Calu3 (cell line): Measurements from ENCODE around the gene WWTR1. TPM values are rescaled to one million over a fixed set of nuclear protein-coding genes. Genes with fewer than 3 reads are reported as not detected.

Experiments used
- BruUV-seq: library from RNA; stranded (reverse); fragments of 400-500 nt; replicated peaks from 2 replicates; lab custom pipeline; 2021; lab: Mats Ljungman, UMichigan
- CTCF ChIA-PET: fragments of 300-600 bp; sonication (Branson Sonifier 250); formaldehyde crosslinking; loops from one replicate; lab custom pipeline; 2022; ENCODE audit warnings: antibody characterized with exemption; lab: Charles Lee
- DNase-seq: peaks from one replicate; pipeline ENCODE4 v3.0.0; 2022
- H3K27ac Mint-ChIP-seq: one replicate; pipeline ENCODE4 v1.8.0; 2022; ENCODE audit warnings: mixed read lengths; ENCODE audit not compliant: unreplicated experiment
- H3K27me3 Mint-ChIP-seq: one replicate; pipeline ENCODE4 v1.8.0; 2022; ENCODE audit warnings: mixed read lengths; ENCODE audit not compliant: unreplicated experiment
- H3K36me3 Mint-ChIP-seq: one replicate; pipeline ENCODE4 v1.8.0; 2022; ENCODE audit warnings: mild to moderate bottlenecking, moderate library complexity, mixed read lengths; ENCODE audit not compliant: insufficient read depth, unreplicated experiment
- H3K4me1 Mint-ChIP-seq: one replicate; pipeline ENCODE4 v1.8.0; 2022; ENCODE audit warnings: mild to moderate bottlenecking, low read depth, mixed read lengths; ENCODE audit not compliant: unreplicated experiment
- H3K4me3 Mint-ChIP-seq: one replicate; pipeline ENCODE4 v1.8.0; 2022; ENCODE audit warnings: mild to moderate bottlenecking, low read depth, moderate library complexity, mixed read lengths; ENCODE audit not compliant: unreplicated experiment
- H3K9me3 Mint-ChIP-seq: one replicate; pipeline ENCODE4 v1.8.0; 2022; ENCODE audit warnings: low read depth, mixed read lengths; ENCODE audit not compliant: unreplicated experiment
- CTCF ChIP-seq: fragments of 200-600 bp; IDR thresholded peaks from one replicate; pipeline ENCODE4 v1.8.0; 2022; ENCODE audit warnings: antibody characterized with exemption; ENCODE audit not compliant: unreplicated experiment
- intact Hi-C: fragments of 100-400 bp; cut with micrococcal nuclease; formaldehyde crosslinking; loops from one replicate; pipeline ENCODE4 v1.10.0; 2022; ENCODE audit not compliant: unreplicated experiment
- total RNA-seq: library from RNA; stranded (reverse); gene quantifications from 2 replicates; pipeline ENCODE4 v1.2.3, GENCODE V29; 2022

WWTR1 gene
- total RNA-seq, 1 experiment from 2014 or later = 269 TPM

GRCh38 chr3:149643963-149644362 is 13.9 kb downstream of the WWTR1 start:
- Mint-ChIP-seq H3K4me3 (peak overlapping the region; percentile 38), H3K27ac (peak overlapping the region; percentile 67), H3K36me3 (peaks cover 91% of the 10 kb centered on the region), H3K9me3 (no peaks in the 10 kb centered on the region), H3K4me1 (peaks cover 88% of the 10 kb centered on the region), H3K27me3 (no peaks in the 10 kb centered on the region)
- BruUV-seq = no TSS peak
- TF ChIP-seq CTCF = no peak
- intact Hi-C loops = loop anchor here (5.0 kb wide), 1 partner anchor 102 kb away; no protein-coding TSS in a partner anchor
- CTCF ChIA-PET = interaction anchor here (1.0 kb wide), 1 partner anchor 164 kb away, joined by 3 read pairs; no protein-coding TSS in a partner anchor
- no peak for DNase-seq

GRCh38 chr3:149643482-149643798 is 14.4 kb downstream of the WWTR1 start:
- TF ChIP-seq CTCF = no peak
- Mint-ChIP-seq H3K9me3 (no peaks in the 10 kb centered on the region), H3K27me3 (no peaks in the 10 kb centered on the region), H3K36me3 (peaks cover 91% of the 10 kb centered on the region), H3K27ac (peak overlapping the region; percentile 67), H3K4me3 (peak overlapping the region; percentile 38), H3K4me1 (peaks cover 88% of the 10 kb centered on the region)
- DNase-seq = no peak
- no TSS peak for BruUV-seq
- CTCF ChIA-PET = interaction anchor here (1.0 kb wide), 1 partner anchor 165 kb away, joined by 3 read pairs; no protein-coding TSS in a partner anchor
- intact Hi-C loops = loop anchor here (5.0 kb wide), 1 partner anchor 101 kb away; no protein-coding TSS in a partner anchor

- CTCF ChIA-PET = interaction anchor here (0.7 to 1.9 kb wide), 12 partner anchors 9 to 130 kb away, joined by 3 to 8 read pairs (median 4); partner anchors contain the start of gene WWTR1
- BruUV-seq = TSS peak; percentile 17
- H3K27me3 Mint-ChIP-seq = no peaks in the 10 kb centered on the region
- intact Hi-C loops = loop anchor here (2.0 to 5.0 kb wide), 4 partner anchors 18 to 99 kb away; partner anchors contain the start of gene WWTR1
- peaks cover 78% of the 10 kb centered on the region for H3K4me1 Mint-ChIP-seq
- H3K27ac Mint-ChIP-seq = peak overlapping the region; percentile 86
- H3K4me3 Mint-ChIP-seq = peak overlapping the region; percentile 46
- peaks cover 81% of the 10 kb centered on the region for H3K36me3 Mint-ChIP-seq
- no peak for TF ChIP-seq CTCF
- peak; percentile 58 for DNase-seq
- H3K9me3 Mint-ChIP-seq = no peaks in the 10 kb centered on the region
Observed at GRCh38 chr3:149640976-149641728, 16.7 kb downstream of the WWTR1 start.

GRCh38 chr3:149639093-149639486 is 18.7 kb downstream of the WWTR1 start:
- no peaks in the 10 kb centered on the region for H3K27me3 Mint-ChIP-seq
- H3K9me3 Mint-ChIP-seq = no peaks in the 10 kb centered on the region
- CTCF ChIA-PET = interaction anchor here (0.6 to 1.6 kb wide), 12 partner anchors 9 to 169 kb away, joined by 3 to 12 read pairs (median 4); partner anchors contain the start of gene WWTR1
- TF ChIP-seq CTCF = no peak
- DNase-seq = no peak
- peak overlapping the region; percentile 78 for H3K27ac Mint-ChIP-seq
- peaks cover 64% of the 10 kb centered on the region for H3K36me3 Mint-ChIP-seq
- BruUV-seq = no TSS peak
- H3K4me3 Mint-ChIP-seq = peak overlapping the region; percentile 60
- intact Hi-C loops = loop anchor here (2.0 kb wide), 1 partner anchor 16 kb away; no protein-coding TSS in a partner anchor
- H3K4me1 Mint-ChIP-seq = peaks cover 86% of the 10 kb centered on the region
